Chondrocyte (in vitro differentiated cells): ENCODE data around the gene KRTAP5-3. TPM values are rescaled to one million over a fixed set of nuclear protein-coding genes. Genes with fewer than 3 reads are reported as not detected.
"Not testable (repeated sequence)": the region's sequence is repeated elsewhere in the genome, so short reads cannot be mapped to it uniquely, and the experiment has no call there.

Source experiments
- DNase-seq: peaks from one replicate; pipeline ENCODE4 v3.0.0; 2021; ENCODE audit warnings: mixed read lengths, low spot score
- H3K27ac Mint-ChIP-seq: one replicate; pipeline ENCODE4 v1.8.0; 2021; ENCODE audit warnings: mild to moderate bottlenecking, moderate library complexity, mixed read lengths; ENCODE audit not compliant: unreplicated experiment
- H3K27me3 Mint-ChIP-seq: 2 replicates; pipeline ENCODE4 v1.8.0; 2021; ENCODE audit warnings: low read depth, mixed read lengths
- H3K36me3 Mint-ChIP-seq: 2 replicates; pipeline ENCODE4 v1.8.0; 2021; ENCODE audit warnings: low read depth, mixed read lengths
- H3K4me1 Mint-ChIP-seq: 2 replicates; pipeline ENCODE4 v1.8.0; 2021; ENCODE audit warnings: low read depth, mild to moderate bottlenecking, mixed read lengths
- H3K4me3 Mint-ChIP-seq: one replicate; pipeline ENCODE4 v1.8.0; 2021; ENCODE audit warnings: mild to moderate bottlenecking, moderate library complexity, mixed read lengths; ENCODE audit not compliant: unreplicated experiment
- H3K9me3 Mint-ChIP-seq: 2 replicates; pipeline ENCODE4 v1.8.0; 2021; ENCODE audit warnings: low read depth, mixed read lengths
- CTCF ChIP-seq: fragments of 200-600 bp; sonication (generic); IDR thresholded peaks from 2 replicates; pipeline ENCODE4 v1.5.0; 2021; ENCODE audit warnings: antibody characterized with exemption, mild to moderate bottlenecking, moderate library complexity
- total RNA-seq: library from RNA; stranded (reverse); gene quantifications from 3 replicates; pipeline ENCODE4 v1.2.1, GENCODE V29; 2021

Gene KRTAP5-3
- total RNA-seq, 1 donor from 2014 or later, result not detected

- TF ChIP-seq CTCF, result no peak
- no peaks in the 10 kb centered on the region for H3K9me3 Mint-ChIP-seq
These were observed 39.8 kb upstream of the KRTAP5-3 start for GRCh38 chr11:1647901-1648652.

GRCh38 chr11:1646540-1646939 lies 38.3 kb upstream of the KRTAP5-3 start:
- not testable (repeated sequence) for H3K4me3 Mint-ChIP-seq, H3K9me3 Mint-ChIP-seq, H3K4me1 Mint-ChIP-seq, H3K36me3 Mint-ChIP-seq, H3K27ac Mint-ChIP-seq
- DNase-seq, result peak; percentile 9
- peaks cover 31% of the 10 kb centered on the region for H3K27me3 Mint-ChIP-seq

More at GRCh38 chr11:1647901-1648652, 39.8 kb upstream of the KRTAP5-3 start:
- DNase-seq, result peak; percentile 83
- peaks cover 33% of the 10 kb centered on the region for H3K27me3 Mint-ChIP-seq
- no peak overlapping the region for H3K4me3 Mint-ChIP-seq
- H3K27ac Mint-ChIP-seq, result no peak overlapping the region
- H3K4me1 Mint-ChIP-seq, result no peaks in the 10 kb centered on the region
- H3K36me3 Mint-ChIP-seq, result no peaks in the 10 kb centered on the region

- no peak for TF ChIP-seq CTCF
- H3K4me1 Mint-ChIP-seq, result no peaks in the 10 kb centered on the region
- peaks cover 24% of the 10 kb centered on the region for H3K27me3 Mint-ChIP-seq
- no peaks in the 10 kb centered on the region for H3K9me3 Mint-ChIP-seq
- no peak overlapping the region for H3K27ac Mint-ChIP-seq
- peak; percentile 61 for DNase-seq
- H3K4me3 Mint-ChIP-seq, result no peak overlapping the region
- no peaks in the 10 kb centered on the region for H3K36me3 Mint-ChIP-seq
These were observed 37.1 kb upstream of the KRTAP5-3 start for GRCh38 chr11:1645357-1645821.

DNA sequence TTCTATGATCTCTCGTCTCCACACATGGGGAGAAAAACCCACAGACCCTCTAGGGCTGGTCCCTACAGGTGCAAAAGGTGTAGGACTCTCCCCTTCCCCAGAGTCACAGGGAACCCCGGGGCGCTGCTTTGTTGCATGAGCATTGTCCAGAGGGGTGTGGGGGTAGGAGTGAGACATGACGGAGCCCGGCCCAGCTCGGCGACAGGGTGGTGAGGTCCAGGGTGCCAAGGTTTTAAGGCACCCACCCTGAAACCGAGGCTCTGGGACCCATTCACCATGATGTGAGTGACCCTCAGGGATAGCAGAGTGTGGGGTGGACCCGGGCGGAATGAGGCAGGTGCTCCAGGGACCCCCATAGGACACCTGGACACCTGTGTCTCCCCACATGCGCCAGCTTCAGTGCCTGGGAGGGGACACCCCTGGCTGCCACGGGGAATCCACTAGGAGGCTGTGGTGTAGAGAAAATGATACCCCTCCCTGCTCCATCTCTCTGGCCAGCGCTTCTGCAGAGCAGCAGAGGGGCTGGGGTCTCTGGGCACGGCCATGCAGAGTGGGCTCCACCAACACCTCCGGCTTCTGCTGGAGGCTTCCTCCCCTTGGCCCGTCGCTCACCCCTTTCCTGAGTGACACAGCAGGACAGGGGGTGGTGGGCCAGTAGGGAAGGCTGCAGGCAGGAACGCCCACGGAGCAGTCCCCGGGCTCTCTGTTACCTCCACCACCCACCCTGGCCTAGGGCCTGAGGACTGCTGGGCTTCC lies 36.5 kb upstream of the KRTAP5-3 start:
- Mint-ChIP-seq H3K4me3 (no peak overlapping the region), H3K9me3 (no peaks in the 10 kb centered on the region), H3K4me1 (no peaks in the 10 kb centered on the region), H3K27ac (no peak overlapping the region), H3K27me3 (peaks cover 30% of the 10 kb centered on the region), H3K36me3 (no peaks in the 10 kb centered on the region)
- TF ChIP-seq CTCF, result no peak
- DNase-seq, result peak; percentile 87

DNA sequence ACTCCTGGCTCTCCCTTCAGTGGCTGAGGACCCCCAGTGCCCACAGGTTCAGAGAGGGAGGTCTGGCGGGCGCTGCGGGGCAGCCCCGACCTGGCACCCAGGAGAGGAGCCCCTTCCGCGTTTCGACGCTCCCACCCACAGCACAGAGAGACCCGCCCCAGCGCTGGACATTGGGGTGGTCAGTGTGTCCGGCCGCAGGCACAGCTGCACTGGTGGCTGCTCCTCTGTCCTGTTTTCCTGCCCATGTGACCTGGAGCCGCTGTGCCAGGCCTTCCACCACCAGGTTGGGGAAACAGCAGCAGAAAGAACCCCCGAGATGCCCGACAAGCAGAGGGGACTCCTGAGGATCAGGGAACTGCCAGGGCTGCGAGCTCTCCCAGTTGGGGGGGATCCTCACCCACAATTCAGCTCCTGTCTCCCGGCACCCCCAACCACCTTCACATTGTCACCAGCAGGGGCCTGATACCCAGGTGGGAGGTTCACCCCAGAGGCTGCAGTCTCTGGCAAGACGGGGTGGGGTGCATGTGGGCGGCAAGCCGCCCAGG lies 35.0 kb upstream of the KRTAP5-3 start:
- Mint-ChIP-seq H3K9me3 (no peaks in the 10 kb centered on the region), H3K4me1 (no peaks in the 10 kb centered on the region), H3K4me3 (no peak overlapping the region)

More for the DNA sequence above, 35.0 kb upstream of the KRTAP5-3 start:
- H3K36me3 Mint-ChIP-seq, result no peaks in the 10 kb centered on the region
- no peak overlapping the region for H3K27ac Mint-ChIP-seq
- DNase-seq, result peak; percentile 84
- TF ChIP-seq CTCF, result no peak
- H3K27me3 Mint-ChIP-seq, result peaks cover 43% of the 10 kb centered on the region
